ENCODE measurements around the gene SLC9A5. TPM values are rescaled to one million over a fixed set of nuclear protein-coding genes. Genes with fewer than 3 reads are reported as not detected.

SLC9A5 gene
- total RNA-seq, 2 experiments from 2014 or later, result 2.7 to 4.2 TPM

- Histone ChIP-seq H3K4me3 (ENCODE audit: low read depth, low read length, poor library complexity, severe bottlenecking) (no peak overlapping the region), H3K4me2 (ENCODE audit: low read length) (no peak overlapping the region), H3K36me3 (ENCODE audit: insufficient read depth, low read length) (no peaks in the 10 kb centered on the region), H4K20me1 (ENCODE audit: insufficient read depth, low read length) (no peaks in the 10 kb centered on the region), H3K4me1 (ENCODE audit: insufficient read depth, low read length, poor library complexity, severe bottlenecking) (peaks cover 8% of the 10 kb centered on the region), H3K9me2 (ENCODE audit: insufficient read depth, low read length) (no peaks in the 10 kb centered on the region), H3K79me2 (ENCODE audit: insufficient read depth, low read depth, low read length) (no peaks in the 10 kb centered on the region), H3K27ac (ENCODE audit: low read depth, low read length, poor library complexity, severe bottlenecking) (no peak overlapping the region), H2AFZ (ENCODE audit: low read length) (no peak overlapping the region), H3K9me3 (ENCODE audit: low read length) (no peaks in the 10 kb centered on the region)
- no TSS peak for BruUV-seq (replicated peaks)
- DNase-seq (ENCODE audit: low spot score), result no peak
- TF ChIP-seq EZH2phosphoT487 (IDR thresholded peaks at IDR 0.05; ENCODE audit: borderline replicate concordance, low read depth, low read length) (no peak), CTCF (conservative IDR thresholded peaks at IDR 0.05; ENCODE audit: low read length) (no peak)
- ChIA-PET CTCF (ENCODE audit: unreplicated experiment) (interaction anchor here (0.6 kb wide), 1 partner anchor 85 kb away, joined by 3 read pairs; no protein-coding TSS in a partner anchor), POLR2A (interaction anchor here (0.7 kb wide), 1 partner anchor 261 kb away, joined by 4 read pairs; no protein-coding TSS in a partner anchor)
- intact Hi-C loops (cut with micrococcal nuclease; ENCODE audit: unreplicated experiment), result no loop called here
These were observed 4.1 kb downstream of the SLC9A5 start for GRCh38 chr16:67252609-67253497.

- Histone ChIP-seq H3K4me3 (ENCODE audit: low read depth, low read length, poor library complexity, severe bottlenecking) (no peak overlapping the region), H3K4me2 (ENCODE audit: low read length) (no peak overlapping the region), H3K4me1 (ENCODE audit: insufficient read depth, low read length, poor library complexity, severe bottlenecking) (no peaks in the 10 kb centered on the region), H3K36me3 (ENCODE audit: insufficient read depth, low read length) (no peaks in the 10 kb centered on the region), H3K27ac (ENCODE audit: low read depth, low read length, poor library complexity, severe bottlenecking) (no peak overlapping the region), H4K20me1 (ENCODE audit: insufficient read depth, low read length) (no peaks in the 10 kb centered on the region), H2AFZ (ENCODE audit: low read length) (no peak overlapping the region), H3K79me2 (ENCODE audit: insufficient read depth, low read depth, low read length) (no peaks in the 10 kb centered on the region), H3K9me3 (ENCODE audit: low read length) (no peaks in the 10 kb centered on the region), H3K9me2 (ENCODE audit: insufficient read depth, low read length) (no peaks in the 10 kb centered on the region)
- CTCF ChIA-PET (ENCODE audit: unreplicated experiment), result no interaction called here
- intact Hi-C loops (cut with micrococcal nuclease; ENCODE audit: unreplicated experiment), result no loop called here
- POLR2A ChIA-PET, result no interaction called here
- BruUV-seq (replicated peaks), result no TSS peak
- TF ChIP-seq EZH2phosphoT487 (IDR thresholded peaks at IDR 0.05; ENCODE audit: borderline replicate concordance, low read depth, low read length), result no peak
- no peak for TF ChIP-seq CTCF (conservative IDR thresholded peaks at IDR 0.05; ENCODE audit: low read length)
- no peak for DNase-seq (ENCODE audit: low spot score)
These were observed 6.2 kb downstream of the SLC9A5 start for GRCh38 chr16:67254801-67255552.

All from OCI-LY7 (cell line).